ENCODE results near the gene RNF169. TPM values are rescaled to one million over a fixed set of nuclear protein-coding genes. Genes with fewer than 3 reads are reported as not detected.

The RNF169 gene
- total and polyA plus RNA-seq, 9 of the 15 experiments (the other 6 are each of a cell fraction or from before 2014, with no cell fraction given), result 0.68 to 18.1 (median 10.1) TPM

DNA sequence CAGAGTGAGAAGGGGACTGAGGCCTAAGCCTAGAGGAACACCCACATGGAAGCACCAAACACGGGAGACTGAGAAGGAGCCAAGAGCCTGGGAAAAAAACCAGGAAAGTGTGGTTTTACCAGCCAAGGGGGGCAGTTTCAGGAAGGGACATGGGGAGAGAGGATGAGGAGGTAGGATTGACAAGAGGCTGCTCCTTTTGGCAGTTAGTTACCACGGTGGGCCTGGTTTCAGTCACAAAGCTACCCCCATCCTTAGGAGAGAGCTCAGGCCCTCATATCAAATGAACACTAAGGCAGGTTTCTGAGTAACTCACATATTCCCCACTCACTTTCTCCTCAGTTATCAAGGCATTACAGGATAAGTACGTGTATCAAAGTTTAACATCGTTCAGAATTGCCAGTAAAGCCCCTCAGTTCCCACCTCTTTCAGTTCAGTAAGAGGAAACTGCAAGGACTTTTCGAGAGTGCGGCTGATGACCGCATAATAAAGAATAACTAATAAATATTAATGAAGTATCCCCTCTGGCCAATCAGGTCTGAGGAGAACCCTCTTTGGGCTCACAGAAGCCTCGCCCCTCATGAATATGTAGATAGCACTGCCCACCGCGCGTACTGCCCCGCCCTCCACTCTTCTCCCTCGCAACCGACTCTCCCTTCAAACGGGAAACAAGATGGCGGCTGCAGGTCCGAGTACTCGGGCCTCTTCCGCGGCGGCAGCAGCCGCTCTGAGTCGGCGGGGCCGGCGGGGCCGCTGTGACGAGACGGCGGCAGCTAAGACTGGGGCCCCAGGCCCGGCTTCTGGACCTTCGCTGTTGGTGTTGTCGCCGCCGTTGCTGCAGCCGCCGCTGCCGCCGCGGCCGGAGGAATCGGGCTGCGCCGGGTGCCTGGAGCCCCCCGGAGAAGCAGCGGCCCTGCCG lies at the start of gene RNF169 (continued):
- TF ChIP-seq, protein P1, sequence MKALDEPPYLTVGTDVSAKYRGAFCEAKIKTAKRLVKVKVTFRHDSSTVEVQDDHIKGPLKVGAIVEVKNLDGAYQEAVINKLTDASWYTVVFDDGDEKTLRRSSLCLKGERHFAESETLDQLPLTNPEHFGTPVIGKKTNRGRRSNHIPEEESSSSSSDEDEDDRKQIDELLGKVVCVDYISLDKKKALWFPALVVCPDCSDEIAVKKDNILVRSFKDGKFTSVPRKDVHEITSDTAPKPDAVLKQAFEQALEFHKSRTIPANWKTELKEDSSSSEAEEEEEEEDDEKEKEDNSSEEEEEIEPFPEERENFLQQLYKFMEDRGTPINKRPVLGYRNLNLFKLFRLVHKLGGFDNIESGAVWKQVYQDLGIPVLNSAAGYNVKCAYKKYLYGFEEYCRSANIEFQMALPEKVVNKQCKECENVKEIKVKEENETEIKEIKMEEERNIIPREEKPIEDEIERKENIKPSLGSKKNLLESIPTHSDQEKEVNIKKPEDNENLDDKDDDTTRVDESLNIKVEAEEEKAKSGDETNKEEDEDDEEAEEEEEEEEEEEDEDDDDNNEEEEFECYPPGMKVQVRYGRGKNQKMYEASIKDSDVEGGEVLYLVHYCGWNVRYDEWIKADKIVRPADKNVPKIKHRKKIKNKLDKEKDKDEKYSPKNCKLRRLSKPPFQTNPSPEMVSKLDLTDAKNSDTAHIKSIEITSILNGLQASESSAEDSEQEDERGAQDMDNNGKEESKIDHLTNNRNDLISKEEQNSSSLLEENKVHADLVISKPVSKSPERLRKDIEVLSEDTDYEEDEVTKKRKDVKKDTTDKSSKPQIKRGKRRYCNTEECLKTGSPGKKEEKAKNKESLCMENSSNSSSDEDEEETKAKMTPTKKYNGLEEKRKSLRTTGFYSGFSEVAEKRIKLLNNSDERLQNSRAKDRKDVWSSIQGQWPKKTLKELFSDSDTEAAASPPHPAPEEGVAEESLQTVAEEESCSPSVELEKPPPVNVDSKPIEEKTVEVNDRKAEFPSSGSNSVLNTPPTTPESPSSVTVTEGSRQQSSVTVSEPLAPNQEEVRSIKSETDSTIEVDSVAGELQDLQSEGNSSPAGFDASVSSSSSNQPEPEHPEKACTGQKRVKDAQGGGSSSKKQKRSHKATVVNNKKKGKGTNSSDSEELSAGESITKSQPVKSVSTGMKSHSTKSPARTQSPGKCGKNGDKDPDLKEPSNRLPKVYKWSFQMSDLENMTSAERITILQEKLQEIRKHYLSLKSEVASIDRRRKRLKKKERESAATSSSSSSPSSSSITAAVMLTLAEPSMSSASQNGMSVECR (CRISPR knock-in tag; IDR thresholded peaks at IDR 0.05), result peak; percentile 46; the same call in 1 of the 2 replicates
- TF ChIP-seq, protein P2, sequence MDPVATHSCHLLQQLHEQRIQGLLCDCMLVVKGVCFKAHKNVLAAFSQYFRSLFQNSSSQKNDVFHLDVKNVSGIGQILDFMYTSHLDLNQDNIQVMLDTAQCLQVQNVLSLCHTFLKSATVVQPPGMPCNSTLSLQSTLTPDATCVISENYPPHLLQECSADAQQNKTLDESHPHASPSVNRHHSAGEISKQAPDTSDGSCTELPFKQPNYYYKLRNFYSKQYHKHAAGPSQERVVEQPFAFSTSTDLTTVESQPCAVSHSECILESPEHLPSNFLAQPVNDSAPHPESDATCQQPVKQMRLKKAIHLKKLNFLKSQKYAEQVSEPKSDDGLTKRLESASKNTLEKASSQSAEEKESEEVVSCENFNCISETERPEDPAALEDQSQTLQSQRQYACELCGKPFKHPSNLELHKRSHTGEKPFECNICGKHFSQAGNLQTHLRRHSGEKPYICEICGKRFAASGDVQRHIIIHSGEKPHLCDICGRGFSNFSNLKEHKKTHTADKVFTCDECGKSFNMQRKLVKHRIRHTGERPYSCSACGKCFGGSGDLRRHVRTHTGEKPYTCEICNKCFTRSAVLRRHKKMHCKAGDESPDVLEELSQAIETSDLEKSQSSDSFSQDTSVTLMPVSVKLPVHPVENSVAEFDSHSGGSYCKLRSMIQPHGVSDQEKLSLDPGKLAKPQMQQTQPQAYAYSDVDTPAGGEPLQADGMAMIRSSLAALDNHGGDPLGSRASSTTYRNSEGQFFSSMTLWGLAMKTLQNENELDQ (CRISPR knock-in tag; IDR thresholded peaks at IDR 0.05; ENCODE audit: borderline replicate concordance), result 0 out of 2 replicates have a peak, but pooled peaks have one; percentile 31
- TF ChIP-seq FOXK2 (conservative IDR thresholded peaks at IDR 0.05 in 1 of 2, IDR thresholded peaks at IDR 0.05 in 1 of 2; ENCODE audit: low read depth in 2 of 2) (0 out of 4 replicates have a peak, but pooled peaks of 1 of the 2 experiments have one; percentile 16), SRF (CRISPR knock-in tag; IDR thresholded peaks at IDR 0.05) (peak in 1 of 2 experiments; percentile 57; a peak in 1 of 4 replicates), ZNF3 (CRISPR knock-in tag; IDR thresholded peaks at IDR 0.05) (no peak), POLR2AphosphoS5 (IDR thresholded peaks at IDR 0.05; ENCODE audit: control insufficient read depth, insufficient read depth, low read depth, low read length) (peak; percentile 87), TAF1 (IDR thresholded peaks at IDR 0.05; ENCODE audit: control insufficient read depth, extremely low read depth, insufficient read depth, low read length, severe bottlenecking) (peak; percentile 92), SIN3A (IDR thresholded peaks at IDR 0.05; ENCODE audit: borderline replicate concordance in 2 of 2, control insufficient read depth in 1 of 2, low read depth in 2 of 2, low read length in 2 of 2) (0 out of 4 replicates have a peak, but pooled peaks of 1 of the 2 experiments have one; percentile 55), POLR2B (IDR thresholded peaks at IDR 0.05; ENCODE audit: low read depth, partially characterized antibody) (peak; percentile 59), PHF20 (IDR thresholded peaks at IDR 0.05; ENCODE audit: partially characterized antibody) (peak; percentile 55), TAF7 (tag; IDR thresholded peaks at IDR 0.05) (peak; percentile 75)
- TF ChIP-seq, protein P3, sequence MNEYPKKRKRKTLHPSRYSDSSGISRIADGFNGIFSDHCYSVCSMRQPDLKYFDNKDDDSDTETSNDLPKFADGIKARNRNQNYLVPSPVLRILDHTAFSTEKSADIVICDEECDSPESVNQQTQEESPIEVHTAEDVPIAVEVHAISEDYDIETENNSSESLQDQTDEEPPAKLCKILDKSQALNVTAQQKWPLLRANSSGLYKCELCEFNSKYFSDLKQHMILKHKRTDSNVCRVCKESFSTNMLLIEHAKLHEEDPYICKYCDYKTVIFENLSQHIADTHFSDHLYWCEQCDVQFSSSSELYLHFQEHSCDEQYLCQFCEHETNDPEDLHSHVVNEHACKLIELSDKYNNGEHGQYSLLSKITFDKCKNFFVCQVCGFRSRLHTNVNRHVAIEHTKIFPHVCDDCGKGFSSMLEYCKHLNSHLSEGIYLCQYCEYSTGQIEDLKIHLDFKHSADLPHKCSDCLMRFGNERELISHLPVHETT (CRISPR knock-in tag; conservative IDR thresholded peaks at IDR 0.05 in 1 of 2, IDR thresholded peaks at IDR 0.05 in 1 of 2), result 0 out of 4 replicates have a peak, but pooled peaks of 1 of the 2 experiments have one; percentile 31

All from K562 (cell line).